ENCODE results near the gene RBM33.

The RBM33 gene

GRCh38 chr7:155625557-155625956 lies 18.9 kb upstream of the RBM33 start:
- no peak for DNase-seq (ENCODE audit: extremely low read depth, low read depth)
- TF ChIP-seq, protein P1, sequence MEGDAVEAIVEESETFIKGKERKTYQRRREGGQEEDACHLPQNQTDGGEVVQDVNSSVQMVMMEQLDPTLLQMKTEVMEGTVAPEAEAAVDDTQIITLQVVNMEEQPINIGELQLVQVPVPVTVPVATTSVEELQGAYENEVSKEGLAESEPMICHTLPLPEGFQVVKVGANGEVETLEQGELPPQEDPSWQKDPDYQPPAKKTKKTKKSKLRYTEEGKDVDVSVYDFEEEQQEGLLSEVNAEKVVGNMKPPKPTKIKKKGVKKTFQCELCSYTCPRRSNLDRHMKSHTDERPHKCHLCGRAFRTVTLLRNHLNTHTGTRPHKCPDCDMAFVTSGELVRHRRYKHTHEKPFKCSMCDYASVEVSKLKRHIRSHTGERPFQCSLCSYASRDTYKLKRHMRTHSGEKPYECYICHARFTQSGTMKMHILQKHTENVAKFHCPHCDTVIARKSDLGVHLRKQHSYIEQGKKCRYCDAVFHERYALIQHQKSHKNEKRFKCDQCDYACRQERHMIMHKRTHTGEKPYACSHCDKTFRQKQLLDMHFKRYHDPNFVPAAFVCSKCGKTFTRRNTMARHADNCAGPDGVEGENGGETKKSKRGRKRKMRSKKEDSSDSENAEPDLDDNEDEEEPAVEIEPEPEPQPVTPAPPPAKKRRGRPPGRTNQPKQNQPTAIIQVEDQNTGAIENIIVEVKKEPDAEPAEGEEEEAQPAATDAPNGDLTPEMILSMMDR (IDR thresholded peaks at IDR 0.05; ENCODE audit: low read depth, low read length, missing control alignments): no peak
- no peak overlapping the region for H3K4me3 ChIP-seq (replicated peaks; ENCODE audit: low read depth, low read length)

GRCh38 chr7:155629171-155629570 lies 15.3 kb upstream of the RBM33 start:
- DNase-seq (ENCODE audit: extremely low read depth, low read depth): no peak
- TF ChIP-seq, protein P1 (IDR thresholded peaks at IDR 0.05; ENCODE audit: low read depth, low read length, missing control alignments): no peak
- H3K4me3 ChIP-seq (replicated peaks; ENCODE audit: low read depth, low read length): no peak overlapping the region

- no peak overlapping the region for H3K4me3 ChIP-seq (replicated peaks; ENCODE audit: low read depth, low read length)
- TF ChIP-seq, protein P1 (IDR thresholded peaks at IDR 0.05; ENCODE audit: low read depth, low read length, missing control alignments): no peak
Measured at GRCh38 chr7:155631155-155631554, 13.3 kb upstream of the RBM33 start.

DNA sequence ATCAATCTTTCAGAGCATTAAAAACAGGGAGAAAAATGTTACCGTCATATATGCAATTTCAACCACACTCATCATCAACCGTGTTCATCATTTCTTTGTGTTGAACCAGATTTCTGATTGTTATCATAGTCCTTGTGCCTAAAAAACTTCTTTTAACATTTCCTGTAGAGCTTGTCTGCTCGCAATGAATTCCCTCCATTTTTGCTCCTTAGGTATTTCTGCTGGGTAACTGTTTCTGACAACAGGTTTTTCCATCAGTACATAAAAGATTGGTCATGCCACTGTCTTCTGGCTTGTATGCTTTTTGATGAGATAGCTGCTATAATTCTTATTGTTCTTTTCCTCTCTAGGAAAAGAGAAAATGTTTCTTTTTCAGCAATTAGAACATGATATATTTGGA lies 8.6 kb upstream of the RBM33 start:
- H3K4me3 ChIP-seq (replicated peaks; ENCODE audit: low read depth, low read length): no peak overlapping the region
- TF ChIP-seq, protein P1 (IDR thresholded peaks at IDR 0.05; ENCODE audit: low read depth, low read length, missing control alignments): no peak
- no peak for DNase-seq (ENCODE audit: extremely low read depth, low read depth)

More at GRCh38 chr7:155631155-155631554, 13.3 kb upstream of the RBM33 start:
- no peak for DNase-seq (ENCODE audit: extremely low read depth, low read depth)

- no peak overlapping the region for H3K4me3 ChIP-seq (replicated peaks; ENCODE audit: low read depth, low read length)
- TF ChIP-seq, protein P1 (IDR thresholded peaks at IDR 0.05; ENCODE audit: low read depth, low read length, missing control alignments): no peak
- no peak for DNase-seq (ENCODE audit: extremely low read depth, low read depth)
Measured at GRCh38 chr7:155637155-155637554, 7.3 kb upstream of the RBM33 start.

DNA sequence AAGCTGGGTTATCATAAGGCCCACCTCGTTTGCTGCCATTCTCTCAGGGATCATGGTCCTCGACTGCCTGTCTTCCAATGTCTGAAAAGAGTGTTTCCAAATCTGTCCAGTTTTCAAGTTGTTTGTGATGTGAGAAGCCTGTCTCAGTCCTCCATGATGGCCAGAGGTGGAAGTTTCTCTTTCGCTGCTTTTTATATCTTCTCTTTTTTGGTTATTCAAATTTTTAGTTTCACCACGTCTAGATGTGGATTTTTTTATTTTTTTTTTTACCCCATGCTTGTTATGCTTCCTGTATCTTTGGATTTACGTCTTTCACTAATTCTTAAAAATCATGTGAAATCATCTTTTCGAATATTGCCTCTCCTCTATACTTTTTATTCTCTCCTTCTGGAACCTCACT lies 6.1 kb upstream of the RBM33 start:
- DNase-seq (ENCODE audit: extremely low read depth, low read depth): no peak
- H3K4me3 ChIP-seq (replicated peaks; ENCODE audit: low read depth, low read length): no peak overlapping the region
- TF ChIP-seq, protein P1 (IDR thresholded peaks at IDR 0.05; ENCODE audit: low read depth, low read length, missing control alignments): no peak

DNA sequence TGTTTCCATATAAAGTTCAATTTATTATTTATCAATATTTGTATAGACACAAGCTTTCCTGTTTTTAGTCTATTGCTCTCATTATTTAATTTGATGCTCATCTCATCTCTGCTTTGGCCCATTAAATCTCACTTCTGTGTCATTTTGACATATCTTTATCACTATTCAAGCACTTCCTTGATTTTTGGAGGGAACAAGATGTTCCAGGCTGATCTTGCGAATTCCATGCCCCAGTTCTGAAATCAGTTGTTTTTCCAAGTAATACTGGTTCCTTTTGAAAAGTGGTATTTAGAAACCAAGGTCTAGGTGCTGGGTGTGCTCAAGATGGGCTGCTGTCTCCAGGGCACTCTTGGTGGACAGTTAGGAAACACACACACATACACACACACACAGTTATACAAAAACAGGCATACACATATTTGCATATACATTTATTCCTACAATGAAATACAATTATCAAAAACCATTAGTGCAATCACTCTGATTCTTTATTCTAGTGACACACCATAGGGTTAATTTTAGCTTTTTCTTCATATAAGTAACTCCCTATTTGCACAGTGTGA lies 4.4 kb upstream of the RBM33 start:
- no peak for DNase-seq (ENCODE audit: extremely low read depth, low read depth)
- TF ChIP-seq, protein P1 (IDR thresholded peaks at IDR 0.05; ENCODE audit: low read depth, low read length, missing control alignments): no peak

More for the DNA sequence above, 4.4 kb upstream of the RBM33 start:
- no peak overlapping the region for H3K4me3 ChIP-seq (replicated peaks; ENCODE audit: low read depth, low read length)

Data from HFF-Myc (cell line).